ENCODE data around the gene ILDR1. TPM values are rescaled to one million over a fixed set of nuclear protein-coding genes. Genes with fewer than 3 reads are reported as not detected.
"Not testable (repeated sequence)": the region's sequence is repeated elsewhere in the genome, so short reads cannot be mapped to it uniquely, and the experiment has no call there.

The ILDR1 gene
- not detected for total RNA-seq

DNA sequence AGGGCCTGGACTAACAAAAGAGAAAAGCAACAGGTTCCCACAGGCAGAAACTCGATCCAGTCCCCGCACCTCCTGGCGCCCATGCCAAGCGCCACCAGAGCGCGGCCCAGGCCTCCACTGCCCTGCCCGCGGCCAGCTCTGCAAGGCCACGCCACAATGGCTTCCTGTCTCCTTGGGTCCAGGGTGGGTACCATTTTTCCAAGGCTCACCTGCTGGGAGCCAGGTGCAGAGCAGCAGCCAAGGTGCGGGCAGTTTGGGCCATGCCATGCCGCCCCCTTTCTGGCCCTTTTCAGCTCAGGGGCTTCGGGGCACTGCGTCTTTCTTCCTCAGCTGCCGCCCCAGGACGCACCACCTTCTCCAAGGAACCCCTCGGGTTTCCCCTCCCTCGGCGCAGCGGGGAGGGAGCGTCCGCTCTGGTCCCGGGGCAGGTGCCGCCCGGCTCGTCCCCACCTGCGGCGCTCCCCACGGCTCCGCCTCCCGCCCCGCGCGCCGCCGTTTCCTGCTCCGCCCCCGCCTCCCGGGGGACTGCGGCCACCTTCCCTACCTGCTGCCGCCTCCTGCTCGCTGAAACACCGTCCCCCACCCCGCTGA lies at the start of gene ILDR1:
Gene ILDR1, minus strand, starts transcription at position 437 of the 591 bp plus-strand sequence. Its CDS starts 170 bp downstream, at position 267.
- no peak for DNase-seq

DNA sequence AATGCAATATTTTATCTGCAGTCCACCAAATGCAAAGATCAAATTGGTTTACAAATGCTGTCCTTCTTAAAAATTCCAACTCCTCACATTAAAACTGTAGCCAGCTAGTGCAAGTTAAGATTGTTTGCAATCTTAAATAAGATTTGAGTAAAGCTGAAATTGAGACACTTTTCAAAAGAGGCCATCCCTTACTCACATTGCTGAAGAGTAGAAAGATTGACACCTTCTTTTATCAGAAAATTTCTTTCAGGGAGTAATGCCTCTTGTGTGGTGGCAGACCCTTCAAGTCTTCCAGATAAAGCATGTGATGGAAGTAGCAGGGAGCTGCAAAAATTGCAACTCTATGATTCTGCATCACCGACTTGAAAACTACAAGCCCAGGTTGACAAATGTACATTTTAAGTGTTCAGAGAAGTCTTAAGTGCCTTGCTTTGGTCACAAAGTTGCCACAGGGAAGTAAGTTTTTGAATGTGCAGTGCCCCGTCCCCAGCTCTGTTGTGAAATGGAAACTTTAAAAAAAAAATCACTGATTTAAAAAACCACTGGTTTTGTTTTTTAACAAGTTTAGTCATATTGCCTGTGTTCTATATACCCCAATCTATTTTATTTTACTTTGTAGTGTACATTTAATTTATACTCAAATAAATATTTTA lies 45.7 kb upstream of the ILDR1 start:
- DNase-seq, result no peak

DNA sequence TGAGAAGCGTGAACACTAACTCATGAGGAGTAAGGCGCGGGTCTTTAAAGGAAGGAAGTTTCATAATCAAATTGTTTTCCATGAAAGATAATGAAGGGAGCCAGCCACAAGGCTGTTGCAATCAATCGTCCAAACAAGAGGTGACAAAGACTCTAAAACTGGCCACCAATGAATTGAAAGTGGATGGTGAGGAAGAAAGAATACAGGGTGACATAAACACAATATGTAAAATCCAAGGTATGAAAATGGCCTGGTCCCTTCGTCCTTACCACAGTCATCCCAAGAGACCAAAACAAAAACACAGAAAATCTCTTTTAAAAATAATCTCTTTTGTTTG lies 45.1 kb upstream of the ILDR1 start:
- no peak for DNase-seq

DNA sequence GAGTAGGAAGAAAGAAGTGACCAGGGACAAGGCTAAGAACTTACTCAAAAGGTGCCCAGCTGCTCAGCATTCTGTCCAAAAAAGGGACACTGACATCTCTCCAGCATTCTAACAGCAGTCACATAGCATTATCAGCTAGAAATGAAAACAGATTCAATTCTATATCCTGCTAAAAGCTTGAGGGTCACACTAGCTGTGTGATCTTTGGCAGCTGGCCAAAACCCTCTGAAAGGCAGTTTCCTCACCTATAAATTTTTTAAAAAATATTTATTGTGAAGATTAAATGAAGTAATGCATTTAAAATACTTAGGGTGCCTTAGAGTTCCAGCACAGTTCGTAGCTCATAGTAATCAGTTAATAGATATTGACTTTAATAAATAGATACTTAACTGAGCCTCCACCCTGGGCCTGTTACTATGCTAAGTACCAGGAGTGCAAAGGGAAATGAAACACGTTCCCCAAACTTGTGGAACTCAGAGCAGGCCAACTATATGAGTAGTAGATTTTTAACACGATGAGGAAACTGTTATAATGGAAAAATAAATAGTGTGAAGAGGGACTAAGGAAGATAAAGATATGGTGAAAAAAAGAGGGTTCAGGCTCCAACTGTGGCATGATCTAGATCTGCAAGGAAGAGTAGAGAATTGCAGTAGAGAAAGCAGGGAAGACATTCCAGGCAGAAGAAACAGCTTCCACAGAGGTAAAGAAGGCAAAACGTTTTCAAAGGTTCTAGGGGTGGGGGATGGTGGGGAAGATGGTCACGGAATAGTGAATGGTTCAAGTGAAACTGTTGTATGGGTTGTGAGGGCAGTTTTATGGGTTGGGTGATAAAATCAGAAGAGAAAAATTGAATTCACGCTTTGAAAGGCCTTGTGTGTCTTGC lies 44.5 kb upstream of the ILDR1 start:
- no peak for DNase-seq

DNA sequence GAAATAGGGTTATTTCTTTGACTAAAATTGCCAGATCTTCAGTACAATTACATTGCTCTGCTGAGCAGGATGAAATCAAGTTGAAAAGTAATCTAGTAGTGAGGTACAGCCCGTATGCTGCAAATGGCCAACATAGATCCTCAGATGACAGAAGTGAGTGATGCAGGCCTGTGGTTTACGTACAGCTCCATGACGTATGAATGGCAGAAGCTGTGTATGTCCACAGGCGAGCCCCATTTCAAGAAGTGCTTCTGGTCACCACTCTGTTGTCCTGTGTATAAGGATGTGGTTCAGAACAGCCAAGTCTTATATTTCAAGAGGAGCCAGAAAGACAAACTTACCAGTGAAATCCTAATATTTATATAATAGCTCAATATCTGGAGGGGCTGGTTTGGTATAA lies 42.3 kb upstream of the ILDR1 start:
- DNase-seq, result no peak

DNA sequence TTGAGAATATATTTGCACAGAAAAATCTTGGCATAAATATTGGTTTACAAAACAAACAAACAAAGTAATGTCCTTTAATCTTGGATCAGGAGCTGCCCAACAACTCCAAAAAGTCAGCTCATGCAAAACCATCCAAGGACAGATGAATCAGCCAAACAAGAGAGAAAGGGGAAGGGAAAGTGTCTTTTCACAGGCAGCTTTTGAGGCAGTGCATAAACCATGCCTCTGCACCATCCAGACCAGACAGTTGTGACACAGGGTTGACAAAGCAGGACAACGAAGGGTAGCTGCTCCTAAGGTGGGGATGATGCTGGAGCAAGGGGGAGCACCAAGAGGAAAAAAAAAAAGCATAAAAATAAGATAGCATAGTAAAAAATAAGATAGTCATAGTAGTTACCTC lies 41.9 kb upstream of the ILDR1 start:
- DNase-seq, result no peak

DNA sequence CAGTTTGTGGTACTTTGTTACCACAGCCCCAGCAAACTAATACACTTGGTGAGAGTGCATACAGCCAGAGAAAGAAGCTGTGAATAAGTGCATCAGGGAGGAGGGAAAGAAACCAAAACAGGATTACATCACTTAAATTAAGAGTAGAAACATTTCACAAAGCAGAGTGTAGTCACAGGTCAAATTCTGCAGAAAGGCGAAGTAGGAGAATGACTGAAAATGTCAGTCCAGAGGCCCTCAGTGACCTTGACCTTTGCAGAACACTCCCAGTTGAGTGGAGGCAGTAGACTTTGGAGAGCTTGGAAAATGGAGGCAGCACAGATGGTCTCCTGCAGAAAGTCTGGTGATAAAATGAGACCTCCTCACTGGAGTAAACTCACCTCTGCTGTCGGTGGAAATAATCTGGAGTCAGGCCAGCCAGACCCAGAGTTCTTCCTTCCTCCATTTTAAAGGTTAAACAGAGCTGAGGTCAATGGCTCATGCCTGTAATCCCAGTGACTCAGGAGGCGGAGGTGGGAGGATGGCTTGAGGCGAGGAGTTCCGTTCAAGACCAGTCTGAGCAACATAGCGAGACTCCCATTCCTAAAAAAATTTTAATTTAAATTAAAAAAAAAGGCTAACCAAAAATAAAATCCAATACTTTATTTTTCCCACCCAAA lies 38.1 kb upstream of the ILDR1 start:
- no peak for DNase-seq

DNA sequence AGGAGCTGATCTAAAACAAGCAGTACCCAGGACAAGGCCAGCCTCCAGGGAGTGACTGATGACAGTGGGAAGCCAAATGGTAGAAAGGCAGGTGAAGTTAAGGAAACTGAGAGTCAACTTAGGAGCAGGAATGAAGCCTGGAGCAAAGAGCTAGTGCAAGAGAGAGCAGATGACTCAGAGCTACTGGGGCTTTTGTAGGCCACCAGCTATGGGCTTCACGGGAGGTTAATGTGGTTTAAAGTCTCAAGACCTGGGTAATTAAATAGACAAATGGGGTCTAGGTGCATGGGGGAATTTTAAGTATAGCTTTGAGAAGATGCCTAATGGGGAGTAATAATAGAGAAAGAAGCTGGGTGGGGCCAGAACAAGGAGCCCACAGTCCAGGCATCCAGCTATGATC lies 36.2 kb upstream of the ILDR1 start:
- no peak for DNase-seq

DNA sequence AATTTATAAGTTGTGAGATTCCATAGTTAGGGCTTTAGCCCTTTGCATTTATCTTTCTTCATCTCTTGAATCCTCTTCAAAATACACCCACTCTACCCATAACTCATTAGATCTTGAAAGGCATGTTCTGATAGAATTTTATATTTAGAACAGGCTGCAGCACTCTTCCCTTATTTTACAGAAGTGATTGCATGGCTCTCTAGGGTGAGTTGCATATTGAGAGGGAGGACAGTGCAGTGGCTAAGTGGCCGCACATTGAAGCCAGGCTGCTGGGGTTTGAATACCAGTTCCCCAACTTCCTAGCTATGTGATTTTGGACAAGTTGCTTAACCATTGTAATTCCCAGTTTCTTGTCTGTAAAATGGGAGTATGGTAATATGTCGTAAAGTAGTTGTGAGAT lies 35.6 kb upstream of the ILDR1 start:
- DNase-seq, result no peak

DNA sequence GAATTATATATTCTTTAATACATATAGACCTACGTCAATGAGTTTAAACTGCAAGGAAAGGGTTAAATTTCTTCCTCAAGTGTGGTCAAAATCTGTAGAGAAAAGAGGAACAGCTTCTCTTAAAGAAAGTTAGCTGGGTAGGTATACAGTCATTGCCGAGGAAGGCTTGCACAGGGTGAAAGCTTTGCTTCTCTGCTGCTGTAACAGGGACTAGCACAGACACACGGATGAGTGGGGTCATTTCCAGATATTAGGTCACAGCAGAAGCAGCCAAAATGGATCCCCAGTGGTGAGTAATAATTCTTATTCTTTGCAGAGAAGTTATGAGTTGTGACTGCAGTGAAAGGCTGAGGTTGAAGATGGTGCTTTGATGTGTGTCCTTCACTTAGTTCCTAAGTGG lies 33.2 kb upstream of the ILDR1 start, which contains the start of gene CD86:
Gene CD86, plus strand, starts transcription at position 148 of the 400 bp plus-strand sequence. Its CDS starts 128 bp downstream, at position 276.
- no peak for DNase-seq

DNA sequence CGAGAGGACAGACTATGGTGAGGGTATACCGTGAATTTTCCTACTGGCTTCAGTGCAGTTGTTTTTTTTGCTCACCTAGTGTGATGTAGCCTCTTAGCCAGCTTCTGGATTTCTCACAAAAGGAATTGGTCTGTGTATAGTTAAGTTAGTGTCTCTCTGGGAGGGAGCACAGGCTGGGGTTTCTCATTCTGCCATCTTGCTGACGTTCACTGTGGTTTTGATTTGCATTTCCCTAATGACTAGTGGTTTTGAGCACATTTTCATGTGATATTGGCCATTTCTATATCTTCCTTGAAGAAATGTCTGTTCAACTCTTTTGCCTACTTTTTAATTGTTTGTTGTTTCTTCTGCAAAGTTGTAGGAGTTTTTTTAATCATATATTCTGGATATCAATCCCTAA lies 30.9 kb upstream of the ILDR1 start:
- DNase-seq, result no peak

DNA sequence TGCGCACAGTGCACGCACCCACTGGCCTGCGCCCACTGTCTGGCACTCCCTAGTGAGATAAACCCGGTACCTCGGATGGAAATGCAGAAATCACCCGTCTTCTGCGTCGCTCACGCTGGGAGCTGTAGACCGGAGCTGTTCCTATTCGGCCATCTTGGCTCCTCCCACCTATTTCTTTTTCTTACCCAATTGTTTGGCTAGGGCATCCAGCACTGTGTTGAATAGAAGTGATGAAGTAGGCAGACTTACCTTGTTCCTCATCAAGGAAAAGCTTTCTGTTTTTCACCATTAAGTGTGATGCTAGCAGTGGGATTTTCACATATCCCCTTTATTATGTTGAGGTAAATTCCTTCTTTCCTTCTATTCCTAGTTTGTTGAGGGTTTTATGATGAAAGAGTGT lies 25.7 kb upstream of the ILDR1 start:
- not testable (repeated sequence) for DNase-seq

DNA sequence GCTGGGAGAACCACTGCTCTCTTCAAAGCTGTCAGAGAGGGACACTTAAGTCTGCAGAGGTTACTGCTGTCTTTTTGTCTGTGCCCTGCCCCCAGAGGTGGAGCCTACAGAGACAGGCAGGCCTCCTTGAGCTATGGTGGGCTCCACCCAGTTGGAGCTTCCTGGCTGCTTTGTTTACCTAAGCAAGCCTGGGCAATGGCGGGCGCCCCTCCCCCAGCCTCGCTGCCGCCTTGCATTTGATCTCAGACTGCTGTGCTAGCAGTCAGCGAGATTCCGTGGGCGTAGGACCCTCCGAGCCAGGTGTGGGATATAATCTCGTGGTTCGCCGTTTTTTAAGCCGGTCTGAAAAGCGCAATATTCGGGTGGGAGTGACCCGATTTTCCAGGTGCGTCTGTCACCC lies 25.2 kb upstream of the ILDR1 start:
- DNase-seq, result not testable (repeated sequence)

DNA sequence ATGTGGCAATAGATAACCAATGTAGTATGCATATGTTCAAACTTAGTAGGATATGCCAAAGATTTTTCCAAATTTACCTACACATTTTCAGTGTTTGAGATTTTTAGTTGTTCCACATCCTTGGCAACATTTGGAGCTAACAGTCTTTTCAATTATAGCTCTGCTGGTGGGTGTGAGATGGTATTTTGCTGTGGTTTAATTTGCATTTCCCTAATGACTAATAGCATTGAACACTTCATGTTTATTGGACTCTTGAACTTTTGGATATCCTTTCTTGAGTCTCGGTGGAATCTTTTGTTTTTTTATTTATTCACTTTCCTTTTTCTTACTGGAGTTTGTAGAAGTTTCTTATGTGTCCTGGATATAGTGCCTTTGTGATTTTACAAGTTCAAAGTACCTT lies 11.0 kb upstream of the ILDR1 start:
- DNase-seq, result no peak

DNA sequence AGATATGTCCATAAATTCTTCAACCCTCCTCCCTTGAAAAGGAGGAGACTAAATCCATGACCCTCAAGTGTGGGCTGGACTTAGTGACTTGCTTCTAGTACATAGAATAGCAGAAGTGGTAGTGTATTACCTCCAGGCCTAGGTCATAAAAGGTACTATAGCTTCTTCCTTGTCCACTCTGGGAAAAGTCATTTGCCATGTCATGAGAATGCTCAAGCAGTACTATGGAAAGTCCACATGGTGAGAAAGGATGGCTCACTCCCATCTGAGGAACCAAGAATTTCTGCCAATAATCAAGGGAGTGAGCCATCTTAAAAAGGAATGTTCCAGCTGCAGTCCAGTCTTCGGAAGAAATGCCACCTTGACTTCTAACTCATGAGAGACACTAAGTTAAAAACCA lies 10.5 kb upstream of the ILDR1 start:
- DNase-seq, result no peak

DNA sequence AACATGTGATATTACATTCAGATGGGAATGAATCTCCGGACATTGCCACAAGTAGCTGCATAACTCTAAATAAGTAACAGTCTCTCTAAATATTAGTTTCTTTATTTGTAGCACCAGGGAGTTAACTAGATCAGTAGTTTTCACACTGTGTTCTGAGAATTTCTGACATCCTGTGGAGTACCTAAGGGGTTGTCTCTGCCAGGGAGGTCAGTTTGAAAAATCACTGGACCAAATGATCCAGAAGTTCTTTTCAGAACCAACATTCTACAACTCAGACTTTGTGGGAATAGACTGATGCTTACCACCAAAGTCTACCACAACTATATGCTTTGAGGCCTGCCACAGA lies 9.0 kb upstream of the ILDR1 start:
- DNase-seq, result no peak

DNA sequence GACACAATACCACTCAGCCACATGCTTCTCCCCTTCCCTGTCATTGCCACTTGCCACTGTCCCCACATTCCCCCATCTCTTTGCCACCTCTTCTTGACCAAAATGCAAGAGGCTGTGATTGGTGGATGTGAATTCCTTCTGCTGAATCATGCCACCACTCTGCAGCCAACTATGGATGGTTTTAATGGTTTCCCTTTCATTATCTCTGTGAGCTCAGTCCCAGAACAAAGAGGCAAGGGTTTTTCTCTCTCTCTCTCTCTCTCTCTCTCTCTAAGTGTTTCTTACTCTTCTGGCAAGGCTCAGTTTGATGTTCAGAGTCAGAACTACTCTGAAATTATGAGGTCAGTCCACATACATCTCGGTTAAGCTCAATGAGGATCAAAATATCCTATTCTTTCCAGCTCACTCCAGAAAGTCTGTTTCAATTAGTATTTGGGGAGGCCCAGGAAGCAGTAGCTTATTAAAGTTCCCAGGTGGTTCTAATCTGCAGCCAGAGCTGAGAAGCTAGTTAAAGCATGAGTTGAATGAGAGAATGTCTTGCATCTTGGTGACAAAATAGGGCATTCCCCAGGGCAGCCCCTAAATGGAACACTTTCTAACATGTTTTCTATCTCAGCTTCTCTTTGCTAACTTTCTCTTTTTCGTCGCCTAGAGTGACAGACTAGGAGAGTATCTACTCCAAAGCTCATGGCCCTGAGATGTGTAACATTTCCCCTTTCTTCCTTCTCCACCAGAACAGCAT lies 8.5 kb upstream of the ILDR1 start:
- no peak for DNase-seq

DNA sequence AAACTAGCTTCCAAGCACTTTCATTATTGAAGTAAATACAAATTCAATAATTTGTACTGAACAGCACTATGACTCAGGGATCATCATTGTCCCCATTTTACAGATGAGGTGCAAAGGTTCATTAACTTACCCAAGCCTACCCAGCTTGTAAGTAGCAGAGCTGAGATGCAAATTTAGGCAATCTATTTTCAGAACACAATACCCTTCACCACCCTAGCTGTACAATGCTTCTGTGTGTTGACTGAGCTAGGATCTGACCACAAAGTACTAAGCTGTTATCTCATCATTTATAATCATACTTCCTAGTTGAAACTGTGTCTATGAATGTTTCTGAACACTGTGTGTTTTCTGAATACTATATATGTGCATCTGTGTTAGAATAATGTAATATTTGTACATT lies 3.2 kb upstream of the ILDR1 start:
- DNase-seq, result no peak

DNA sequence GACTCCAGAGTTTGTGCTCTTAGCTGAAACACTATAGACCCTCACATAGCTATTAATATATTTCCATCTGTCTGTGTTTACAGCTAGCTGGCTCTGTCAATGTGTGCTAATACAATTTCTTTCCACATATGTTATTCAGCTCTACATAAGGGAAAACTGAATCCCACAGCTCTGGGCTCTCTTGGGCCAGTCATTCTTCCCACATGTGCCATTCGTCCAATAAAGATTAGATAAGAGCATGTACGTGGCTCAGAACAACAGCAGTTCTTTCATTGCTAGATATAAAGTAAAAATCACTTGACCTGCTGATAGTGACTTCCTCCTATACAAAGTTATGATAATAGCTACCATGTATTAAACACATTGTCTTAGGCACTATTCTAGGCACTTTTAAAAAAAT lies 2.8 kb upstream of the ILDR1 start:
- DNase-seq, result no peak

DNA sequence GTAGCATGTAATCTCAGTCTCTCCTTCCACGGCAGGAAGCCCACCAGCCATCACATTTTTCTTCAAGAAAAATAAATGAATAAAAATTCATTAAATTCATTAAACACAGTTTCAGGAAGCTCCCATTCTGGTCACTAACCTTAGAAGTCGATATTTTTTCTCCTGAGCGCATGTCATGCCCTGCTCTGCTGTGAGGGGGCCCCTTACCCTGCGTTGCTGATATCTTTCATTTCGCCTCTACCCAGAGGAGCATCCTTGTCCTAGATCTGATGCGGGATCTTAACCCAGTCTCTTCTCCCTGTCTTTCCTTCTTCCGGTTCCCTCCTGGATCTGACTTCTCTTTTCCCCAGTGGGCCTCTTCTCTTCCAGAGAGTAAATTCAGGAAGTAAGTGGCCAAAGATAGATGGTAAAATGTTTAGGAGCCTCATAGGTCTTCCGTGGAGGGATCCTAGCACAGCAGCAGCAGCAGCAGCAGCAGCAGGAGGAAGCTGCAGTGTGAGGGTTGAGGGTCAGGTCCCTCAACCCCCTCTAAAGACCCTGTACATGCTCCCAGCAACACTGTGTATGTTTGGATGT lies 1.4 kb upstream of the ILDR1 start:
- DNase-seq, result no peak

DNA sequence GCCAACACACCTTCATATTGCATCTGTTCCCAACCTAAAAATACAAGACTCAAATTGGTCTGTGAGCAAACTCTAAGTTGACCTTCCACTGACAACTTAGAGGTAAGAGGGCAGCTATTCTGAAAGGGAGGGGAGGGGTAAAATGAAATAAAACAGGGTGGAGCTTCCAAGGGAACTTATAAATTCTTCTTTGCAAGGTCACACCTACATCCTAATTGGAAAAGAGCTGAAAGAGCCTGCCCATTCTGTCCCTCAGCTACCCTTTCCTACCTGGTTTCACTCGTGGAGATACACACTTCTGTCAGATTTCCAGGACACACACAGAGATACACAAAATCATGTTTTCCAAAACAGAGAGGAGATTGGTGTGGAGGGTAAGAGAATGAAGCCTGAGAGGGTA lies 1.0 kb downstream of the ILDR1 start:
- DNase-seq, result no peak

DNA sequence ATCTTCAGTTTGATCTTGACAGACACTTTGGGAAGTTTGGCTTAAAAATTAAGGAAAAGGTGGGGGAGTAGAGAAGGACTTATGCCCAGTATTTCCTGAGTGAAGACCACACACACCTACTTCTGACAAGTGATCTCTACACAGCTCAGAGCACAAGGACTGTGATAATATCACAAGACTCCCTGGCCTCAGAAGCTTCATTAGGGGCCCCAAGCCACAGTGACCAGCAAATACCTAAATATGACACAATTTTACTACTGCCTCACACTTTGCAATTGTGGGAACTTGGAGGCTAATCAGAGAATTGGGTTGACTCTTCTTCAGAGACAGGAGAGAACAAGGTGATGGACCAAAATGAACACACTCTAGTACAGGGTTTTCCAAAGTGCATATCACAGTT lies 2.6 kb downstream of the ILDR1 start:
- no peak for DNase-seq

Data from occipital lobe (tissue), 2 donors.